ENCODE results near the gene TTC27. TPM values are rescaled to one million over a fixed set of nuclear protein-coding genes. Genes with fewer than 3 reads are reported as not detected.
A peak's percentile ranks its signal among the peaks of the same experiment; 100 is the strongest.
"Not testable (repeated sequence)": the region's sequence is repeated elsewhere in the genome, so short reads cannot be mapped to it uniquely, and the experiment has no call there.

Gene TTC27
- total RNA-seq, 2 donors from 2014 or later, result 11.9 to 23.2 TPM

- no peak for TF ChIP-seq CTCF (IDR thresholded peaks at IDR 0.05)
- no peak for DNase-seq (ENCODE audit: low spot score)
- peak overlapping the region in 1 of 2 donors; percentile 87 for H3K27ac ChIP-seq
- no peaks in the 10 kb centered on the region for H3K9me3 ChIP-seq
- peak overlapping the region; percentile 96 for H3K4me3 ChIP-seq
- no peaks in the 10 kb centered on the region for H3K27me3 ChIP-seq (replicated peaks; ENCODE audit: insufficient read depth)
- no peak for ATAC-seq (ENCODE audit: insufficient number of reproducible peaks, low FRiP score, low read depth)
- H3K36me3 ChIP-seq, result peaks cover 4% of the 10 kb centered on the region
- peaks cover 19 to 34% of the 10 kb centered on the region in 2 donors for H3K4me1 ChIP-seq (ENCODE audit: control insufficient read depth in 1 of 2, low read depth in 2 of 2)
Measured at GRCh38 chr2:32626639-32627221, 1.1 kb upstream of the TTC27 start.

DNA sequence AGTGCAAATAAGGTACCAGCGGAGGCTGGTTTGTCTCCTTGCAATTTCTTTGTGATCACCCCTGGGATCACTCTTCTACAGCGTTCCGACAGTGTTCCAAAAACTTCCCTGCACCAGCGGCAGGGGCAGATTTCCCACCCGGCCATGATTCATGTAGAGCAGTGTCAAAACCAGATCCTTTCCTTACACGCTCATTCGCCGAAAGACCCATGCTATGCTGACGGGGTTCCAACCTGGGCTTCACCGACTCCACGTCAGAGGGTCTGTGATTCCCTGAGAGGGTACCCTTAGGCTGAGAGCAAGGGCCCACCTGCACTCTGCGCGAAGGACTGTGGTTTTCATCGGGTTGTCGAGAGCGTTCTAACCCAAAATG lies 423 bp upstream of the TTC27 start:
- H3K27me3 ChIP-seq (replicated peaks; ENCODE audit: insufficient read depth), result no peaks in the 10 kb centered on the region
- H3K4me3 ChIP-seq, result peak overlapping the region; percentile 96
- TF ChIP-seq CTCF (IDR thresholded peaks at IDR 0.05), result peak; percentile 23
- peak overlapping the region; percentile 62 to 87 for H3K27ac ChIP-seq
- DNase-seq (ENCODE audit: low spot score) (no peak), ATAC-seq (ENCODE audit: insufficient number of reproducible peaks, low FRiP score, low read depth) (peak; percentile 88)
- H3K36me3 ChIP-seq, result peaks cover 4% of the 10 kb centered on the region
- H3K9me3 ChIP-seq, result no peaks in the 10 kb centered on the region
- H3K4me1 ChIP-seq (ENCODE audit: control insufficient read depth in 1 of 2, low read depth in 2 of 2), result peaks cover 14 to 31% of the 10 kb centered on the region in 2 donors

DNA sequence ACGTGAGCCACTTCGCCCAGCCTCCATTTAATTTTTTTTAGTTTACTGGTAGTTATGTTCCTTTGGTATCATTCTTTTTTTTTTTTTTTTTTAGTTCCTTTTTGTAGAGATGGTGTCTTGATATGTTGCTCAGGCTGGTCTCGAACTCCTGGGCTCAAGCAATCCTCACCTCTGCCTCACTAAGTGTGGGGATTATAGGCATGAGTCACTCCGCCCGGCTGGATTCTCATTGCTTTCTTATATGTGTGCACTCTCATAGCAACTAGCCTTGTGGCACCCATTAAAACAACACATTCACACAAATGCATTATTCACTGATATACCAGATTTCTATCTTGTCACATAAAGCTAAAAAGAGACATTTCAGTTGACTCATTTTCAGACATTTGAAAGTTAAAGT lies 4.2 kb downstream of the TTC27 start:
- no peak for TF ChIP-seq CTCF (IDR thresholded peaks at IDR 0.05)
- ATAC-seq (ENCODE audit: insufficient number of reproducible peaks, low FRiP score, low read depth) (no peak), DNase-seq (ENCODE audit: low spot score) (no peak)
- Histone ChIP-seq H3K4me3 (no peak overlapping the region), H3K27me3 (replicated peaks; ENCODE audit: insufficient read depth) (no peaks in the 10 kb centered on the region), H3K36me3 (peaks cover 11% of the 10 kb centered on the region), H3K27ac (no peak overlapping the region), H3K9me3 (no peaks in the 10 kb centered on the region), H3K4me1 (ENCODE audit: control insufficient read depth in 1 of 2, low read depth in 2 of 2) (peaks cover 6 to 22% of the 10 kb centered on the region in 2 donors)

DNA sequence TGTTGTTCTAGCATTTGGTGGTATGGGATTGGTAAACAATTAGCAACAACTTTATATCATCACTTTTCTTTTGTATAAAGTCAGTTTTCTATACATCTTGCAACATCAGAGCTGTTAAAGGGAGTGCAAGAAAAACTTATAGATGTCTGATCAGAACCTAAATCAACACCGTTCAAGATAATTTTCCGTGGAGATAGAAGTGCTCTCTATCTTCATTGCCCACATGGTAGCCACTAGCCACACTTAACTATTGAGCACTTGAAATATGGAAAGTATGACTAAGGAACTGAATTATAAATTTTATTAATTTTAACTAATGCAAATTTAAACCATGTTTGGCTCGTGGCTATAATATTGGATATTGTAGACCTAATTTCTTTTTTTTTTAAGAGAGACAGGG lies 5.2 kb downstream of the TTC27 start:
- Histone ChIP-seq H3K4me3 (no peak overlapping the region), H3K27me3 (replicated peaks; ENCODE audit: insufficient read depth) (no peaks in the 10 kb centered on the region), H3K9me3 (no peaks in the 10 kb centered on the region), H3K27ac (no peak overlapping the region), H3K36me3 (peaks cover 18% of the 10 kb centered on the region), H3K4me1 (ENCODE audit: control insufficient read depth in 1 of 2, low read depth in 2 of 2) (peaks cover 6 to 20% of the 10 kb centered on the region in 2 donors)
- no peak for DNase-seq (ENCODE audit: low spot score)
- ATAC-seq (ENCODE audit: insufficient number of reproducible peaks, low FRiP score, low read depth), result no peak
- TF ChIP-seq CTCF (IDR thresholded peaks at IDR 0.05), result no peak

- not testable (repeated sequence) for H3K27ac ChIP-seq; H3K4me3 ChIP-seq; H3K4me1 ChIP-seq (ENCODE audit: control insufficient read depth in 1 of 2, low read depth in 2 of 2); DNase-seq (ENCODE audit: low spot score); H3K9me3 ChIP-seq; ATAC-seq (ENCODE audit: insufficient number of reproducible peaks, low FRiP score, low read depth); H3K27me3 ChIP-seq (replicated peaks; ENCODE audit: insufficient read depth)
- peaks cover 39% of the 10 kb centered on the region for H3K36me3 ChIP-seq
Measured at GRCh38 chr2:32638548-32638947, 10.7 kb downstream of the TTC27 start.

- peaks cover 0 to 7% of the 10 kb centered on the region in 2 donors for H3K4me1 ChIP-seq (ENCODE audit: control insufficient read depth in 1 of 2, low read depth in 2 of 2)
- no peak for TF ChIP-seq CTCF (IDR thresholded peaks at IDR 0.05)
- H3K4me3 ChIP-seq, result no peak overlapping the region
- no peak for ATAC-seq (ENCODE audit: insufficient number of reproducible peaks, low FRiP score, low read depth)
- no peak for DNase-seq (ENCODE audit: low spot score)
- peaks cover 35% of the 10 kb centered on the region for H3K36me3 ChIP-seq
- H3K27me3 ChIP-seq (replicated peaks; ENCODE audit: insufficient read depth), result no peaks in the 10 kb centered on the region
- no peaks in the 10 kb centered on the region for H3K9me3 ChIP-seq
- no peak overlapping the region for H3K27ac ChIP-seq
Measured at GRCh38 chr2:32641180-32641579, 13.3 kb downstream of the TTC27 start.

All from thoracic aorta (tissue), 2 donors.